ENCODE data around the gene LRRC3B.
A peak's percentile ranks its signal among the peaks of the same experiment; 100 is the strongest.

The LRRC3B gene

GRCh38 chr3:26712211-26713026 lies 89.8 kb downstream of the LRRC3B start:
- DNase-seq (ENCODE audit: low read depth), result peak; percentile 1

- DNase-seq (ENCODE audit: low read depth), result no peak
Observed at GRCh38 chr3:26713091-26713490, 90.5 kb downstream of the LRRC3B start.

- DNase-seq (ENCODE audit: low read depth), result no peak
Observed at GRCh38 chr3:26714485-26714884, 91.9 kb downstream of the LRRC3B start.

- DNase-seq (ENCODE audit: low read depth), result no peak
Observed at GRCh38 chr3:26715431-26715830, 92.9 kb downstream of the LRRC3B start.

GRCh38 chr3:26718315-26718714 lies 95.7 kb downstream of the LRRC3B start:
- DNase-seq (ENCODE audit: low read depth), result no peak

- no peak for DNase-seq (ENCODE audit: low read depth)
Observed at GRCh38 chr3:26719134-26719533, 96.6 kb downstream of the LRRC3B start.

- no peak for DNase-seq (ENCODE audit: low read depth)
Observed at GRCh38 chr3:26721047-26721446, 98.5 kb downstream of the LRRC3B start.

- DNase-seq (ENCODE audit: low read depth), result no peak
Observed at GRCh38 chr3:26731843-26732242, 109.3 kb downstream of the LRRC3B start.

GRCh38 chr3:26750263-26750662 lies 127.7 kb downstream of the LRRC3B start:
- no peak for DNase-seq (ENCODE audit: low read depth)

GRCh38 chr3:26752466-26752865 lies 129.9 kb downstream of the LRRC3B start:
- no peak for DNase-seq (ENCODE audit: low read depth)

- DNase-seq (ENCODE audit: low read depth), result no peak
Observed at GRCh38 chr3:26753095-26753494, 130.5 kb downstream of the LRRC3B start.

- DNase-seq (ENCODE audit: low read depth), result no peak
Observed at GRCh38 chr3:26757978-26758377, 135.4 kb downstream of the LRRC3B start.
